NCI-H82 treated with DMSO at 0.1 percent for 48 hours (cell line): ENCODE results near the gene KATNAL2.
"Not testable (repeated sequence)": the region's sequence is repeated elsewhere in the genome, so short reads cannot be mapped to it uniquely, and the experiment has no call there.

Experiments used
- DNase-seq: peaks from one replicate; lab custom pipeline; 2025; ENCODE audit not compliant: unreplicated experiment; lab: John Stamatoyannopoulos, UW

KATNAL2 gene

DNA sequence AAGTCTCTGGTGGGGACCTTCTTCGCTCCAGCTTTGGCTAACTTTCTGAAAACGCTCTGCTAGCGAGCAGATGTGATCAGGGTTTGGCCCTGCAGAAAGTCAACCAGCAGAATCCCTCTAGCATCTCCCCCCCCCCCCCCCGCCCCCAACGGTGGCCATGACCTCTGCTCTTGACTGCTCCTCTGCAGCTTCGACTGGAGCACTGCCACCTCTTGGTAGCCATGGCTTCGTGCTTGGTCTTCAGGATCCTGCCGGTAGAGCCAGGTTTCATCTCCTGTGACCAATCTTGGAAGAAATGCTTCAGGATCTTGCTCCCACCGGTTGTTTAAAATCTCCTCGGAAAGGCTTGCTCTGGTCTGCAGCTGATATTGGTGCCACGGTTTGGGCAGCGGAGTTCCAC is 113.5 kb downstream of the KATNAL2 start:
- DNase-seq: not testable (repeated sequence)

DNA sequence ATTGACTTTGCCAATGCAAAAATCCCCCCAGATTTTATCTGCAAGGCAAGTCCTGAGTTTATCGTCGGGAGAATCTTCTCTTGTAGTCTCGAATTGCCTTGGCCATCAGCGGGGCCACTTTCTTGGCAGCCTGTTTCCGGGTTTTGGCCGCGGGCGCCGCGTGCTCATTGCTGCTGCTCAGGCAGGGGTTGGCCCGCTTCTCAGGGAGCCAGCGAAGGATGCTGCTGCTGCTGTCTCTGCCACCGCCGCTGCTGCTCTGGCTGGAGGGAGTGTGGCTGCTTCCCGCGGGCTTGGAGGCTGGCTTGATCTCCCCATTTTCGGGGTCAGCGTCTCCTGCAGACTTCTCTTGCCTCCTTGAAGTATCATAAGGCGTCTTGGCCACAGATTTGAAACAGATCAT is 115.5 kb downstream of the KATNAL2 start:
- no peak for DNase-seq

DNA sequence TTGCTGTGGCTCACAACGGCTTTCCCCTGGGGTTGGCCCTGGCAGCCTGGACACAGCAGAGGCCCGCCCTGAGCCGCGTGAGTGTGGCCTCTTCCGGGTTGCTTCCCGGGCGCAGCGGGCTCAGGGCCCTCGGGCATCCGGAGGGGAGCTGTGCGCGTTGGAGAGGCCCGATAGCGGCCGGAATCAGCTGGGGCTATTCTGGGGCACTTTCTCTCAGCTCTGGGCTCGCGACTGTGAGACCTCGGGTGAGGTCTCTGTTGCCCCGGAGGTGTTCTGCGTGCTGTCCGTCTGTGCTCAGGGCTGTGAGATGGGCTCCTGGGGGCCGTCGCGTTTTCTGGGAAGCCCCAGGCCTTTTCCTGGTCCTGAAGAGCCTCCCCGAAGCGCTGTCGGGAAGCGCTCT is 117.2 kb downstream of the KATNAL2 start:
- DNase-seq: not testable (repeated sequence)

- no peak for DNase-seq
Measured at GRCh38 chr18:47035156-47035671, 117.8 kb downstream of the KATNAL2 start, which contains the start of gene ELOA2. ELOA2 (minus strand) TSS chr18:47035621; CDS start chr18:47035264, 357 bp downstream.

- peak; percentile 6 for DNase-seq
Measured at GRCh38 chr18:47036298-47036874, 119.0 kb downstream of the KATNAL2 start.

DNA sequence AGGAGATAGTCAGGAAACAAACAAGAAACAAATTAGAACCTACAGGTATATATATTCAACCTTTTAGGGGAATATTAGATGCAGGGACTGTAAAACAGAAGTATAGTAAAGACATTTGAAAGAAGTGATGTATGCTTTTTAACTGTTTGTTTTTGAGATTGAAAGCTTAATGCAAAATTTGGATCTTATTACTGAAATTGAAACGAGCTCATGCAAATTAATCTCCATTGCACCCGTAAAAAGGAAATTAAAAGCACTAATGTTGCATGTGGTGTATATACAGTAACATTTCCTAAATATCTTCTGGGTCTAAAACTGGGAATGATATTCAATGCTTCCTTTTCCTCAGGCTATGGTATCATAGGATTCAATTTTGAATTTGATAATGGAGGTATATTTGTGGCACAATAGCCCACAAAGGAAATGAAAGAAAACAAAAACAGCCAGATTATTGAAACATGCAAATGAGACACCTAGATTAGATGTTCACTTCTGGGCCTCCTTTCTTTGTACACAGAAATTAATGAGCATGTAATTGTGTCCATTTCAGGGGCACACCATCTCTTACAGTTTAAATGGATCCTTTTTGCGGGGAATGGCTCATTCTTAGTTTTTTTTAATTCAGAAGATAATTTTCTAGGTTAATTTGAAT is 119.7 kb downstream of the KATNAL2 start:
- DNase-seq: no peak

GRCh38 chr18:47040982-47041381 is 123.6 kb downstream of the KATNAL2 start:
- no peak for DNase-seq

DNA sequence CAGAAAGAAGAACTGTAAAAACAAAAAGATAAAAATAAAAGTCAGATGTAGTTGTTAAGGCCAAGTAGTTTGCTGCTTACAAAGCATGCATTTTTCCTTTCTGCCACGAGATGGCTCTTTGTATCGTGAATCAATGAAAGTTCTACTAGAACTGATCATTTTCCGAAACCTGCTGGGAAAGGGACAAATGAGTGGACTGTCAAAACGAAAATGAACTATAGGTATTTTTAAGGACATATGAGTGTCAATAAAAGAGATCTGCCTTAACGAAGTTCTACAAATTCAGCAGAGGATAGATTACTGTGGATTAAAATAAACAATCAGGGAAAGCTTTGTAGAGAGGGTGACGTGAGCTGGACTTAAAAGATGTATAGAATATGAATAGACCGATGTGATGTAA is 133.1 kb downstream of the KATNAL2 start:
- no peak for DNase-seq

- no peak for DNase-seq
Measured at GRCh38 chr18:47054369-47054768, 137.0 kb downstream of the KATNAL2 start.

- DNase-seq: no peak
Measured at GRCh38 chr18:47062471-47062870, 145.1 kb downstream of the KATNAL2 start.

GRCh38 chr18:47063096-47063495 is 145.7 kb downstream of the KATNAL2 start:
- no peak for DNase-seq

- DNase-seq: no peak
Measured at GRCh38 chr18:47067648-47068047, 150.2 kb downstream of the KATNAL2 start.

DNA sequence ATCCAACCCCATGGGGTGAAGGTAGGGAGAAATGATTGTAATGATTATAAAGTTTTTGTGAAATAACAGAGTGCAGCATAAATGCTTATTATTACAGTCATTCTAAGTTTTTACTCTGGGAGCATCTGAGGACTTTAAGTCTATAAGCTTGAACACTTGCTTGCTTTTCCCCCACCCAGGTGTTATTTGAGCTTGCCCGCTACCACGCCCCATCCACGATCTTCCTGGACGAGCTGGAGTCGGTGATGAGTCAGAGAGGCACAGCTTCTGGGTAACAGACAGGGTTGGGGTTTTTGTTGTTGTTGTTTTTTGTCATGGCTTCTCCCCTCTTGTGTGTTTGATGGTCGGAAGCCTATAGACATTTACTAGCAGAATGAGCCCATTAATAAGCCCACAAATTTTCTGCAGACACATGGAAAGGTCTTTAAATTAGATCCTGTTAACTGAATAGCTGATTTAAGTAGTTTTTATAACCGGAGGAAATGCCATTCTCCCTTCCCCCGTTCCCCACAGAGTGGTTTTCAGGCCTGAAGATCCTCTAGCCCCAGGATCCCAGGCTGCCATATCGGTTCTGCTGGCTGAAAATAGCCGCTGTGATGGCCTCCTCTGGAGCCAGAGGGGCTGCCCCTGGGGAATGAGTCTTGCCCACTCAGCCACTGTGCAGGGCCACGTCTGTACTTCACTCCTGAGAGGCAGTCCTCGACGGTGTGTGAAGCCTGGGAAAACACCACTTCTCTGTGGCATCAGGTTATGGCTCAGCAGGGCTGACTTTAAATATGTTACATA is 157.9 kb downstream of the KATNAL2 start:
- DNase-seq: no peak

DNA sequence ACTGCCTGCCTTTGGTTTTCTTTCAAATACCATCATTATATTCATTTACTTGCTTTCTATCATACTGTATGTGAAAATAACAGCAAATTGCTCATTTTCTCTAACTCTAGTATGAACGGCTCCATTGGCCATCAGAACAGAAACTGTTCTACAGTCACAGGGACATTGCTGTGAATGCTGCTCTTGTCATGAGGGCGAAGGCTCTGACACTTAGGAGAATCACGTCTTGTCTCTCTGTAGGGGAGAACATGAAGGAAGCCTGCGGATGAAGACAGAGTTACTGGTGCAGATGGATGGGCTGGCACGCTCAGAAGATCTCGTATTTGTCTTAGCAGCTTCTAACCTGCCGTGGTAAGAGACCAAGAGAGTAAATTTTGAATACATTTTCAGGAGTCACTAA is 159.7 kb downstream of the KATNAL2 start:
- DNase-seq: no peak

- DNase-seq: no peak
Measured at GRCh38 chr18:47080872-47081271, 163.5 kb downstream of the KATNAL2 start.

- DNase-seq: no peak
Measured at GRCh38 chr18:47081578-47081977, 164.2 kb downstream of the KATNAL2 start.

DNA sequence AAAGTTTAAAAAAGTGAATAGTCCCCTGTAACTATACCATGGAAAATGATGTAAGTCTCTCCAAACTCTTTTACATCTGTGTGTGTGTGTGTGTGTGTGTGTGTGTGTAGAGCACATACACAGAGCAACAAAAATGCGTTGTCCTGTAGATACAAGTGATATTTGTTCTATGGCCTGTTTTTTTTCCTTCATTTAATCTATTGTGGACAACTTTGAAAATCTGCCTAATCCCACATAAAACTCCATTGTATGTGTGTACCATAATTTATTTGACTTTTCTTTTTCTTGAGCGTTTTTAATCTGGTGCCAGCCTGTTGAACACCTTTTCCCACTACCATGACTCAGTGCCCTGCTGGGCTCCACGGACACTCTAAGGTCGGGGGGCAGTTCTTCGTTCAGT is 170.3 kb downstream of the KATNAL2 start:
- no peak for DNase-seq

GRCh38 chr18:47095810-47096209 is 178.4 kb downstream of the KATNAL2 start:
- DNase-seq: no peak

GRCh38 chr18:47100212-47100831 is 182.9 kb downstream of the KATNAL2 start:
- DNase-seq: no peak

DNA sequence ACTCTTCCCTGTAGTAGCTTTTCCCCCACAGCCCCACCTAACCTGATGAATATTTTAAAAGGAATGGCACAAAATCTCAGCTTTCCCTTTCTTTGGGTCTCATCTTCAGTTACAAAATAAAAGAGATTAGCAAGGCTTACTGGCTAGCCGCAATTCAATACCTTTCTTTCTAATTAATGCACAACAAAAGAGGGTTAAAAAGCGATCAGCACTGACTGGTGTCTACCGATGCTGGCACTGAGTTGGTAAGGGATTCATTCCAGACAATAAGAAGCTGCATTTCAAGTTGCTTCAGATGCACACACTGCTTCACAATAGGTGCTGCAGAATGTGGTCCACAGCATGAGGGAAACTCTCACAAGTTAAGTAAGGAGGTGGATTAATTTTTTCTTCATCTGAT is 191.0 kb downstream of the KATNAL2 start:
- DNase-seq: no peak

GRCh38 chr18:47108998-47109405 is 191.6 kb downstream of the KATNAL2 start:
- no peak for DNase-seq
